Renal pelvis (tissue), 4 donors: ENCODE data around the gene SMIM41. TPM values are rescaled to one million over a fixed set of nuclear protein-coding genes. Genes with fewer than 3 reads are reported as not detected.

Experiments
- DNase-seq: peaks from one replicate; pipeline ENCODE4 v3.0.0-alpha.2; 2013
- polyA plus RNA-seq, 3 donors: library from polyadenylated mRNA; unstranded; fragments of 120-200 nt; gene quantifications; one replicate each; pipeline ENCODE4 v1.2.1, GENCODE V29; 2013; ENCODE audit not compliant: insufficient read length in 3 of 3

SMIM41 gene
- polyA plus RNA-seq, 3 donors, result 0.61 to 0.73 (median 0.73) TPM

GRCh38 chr12:52120951-52121823 is 41.7 kb downstream of the SMIM41 start:
- DNase-seq, result no peak

DNA sequence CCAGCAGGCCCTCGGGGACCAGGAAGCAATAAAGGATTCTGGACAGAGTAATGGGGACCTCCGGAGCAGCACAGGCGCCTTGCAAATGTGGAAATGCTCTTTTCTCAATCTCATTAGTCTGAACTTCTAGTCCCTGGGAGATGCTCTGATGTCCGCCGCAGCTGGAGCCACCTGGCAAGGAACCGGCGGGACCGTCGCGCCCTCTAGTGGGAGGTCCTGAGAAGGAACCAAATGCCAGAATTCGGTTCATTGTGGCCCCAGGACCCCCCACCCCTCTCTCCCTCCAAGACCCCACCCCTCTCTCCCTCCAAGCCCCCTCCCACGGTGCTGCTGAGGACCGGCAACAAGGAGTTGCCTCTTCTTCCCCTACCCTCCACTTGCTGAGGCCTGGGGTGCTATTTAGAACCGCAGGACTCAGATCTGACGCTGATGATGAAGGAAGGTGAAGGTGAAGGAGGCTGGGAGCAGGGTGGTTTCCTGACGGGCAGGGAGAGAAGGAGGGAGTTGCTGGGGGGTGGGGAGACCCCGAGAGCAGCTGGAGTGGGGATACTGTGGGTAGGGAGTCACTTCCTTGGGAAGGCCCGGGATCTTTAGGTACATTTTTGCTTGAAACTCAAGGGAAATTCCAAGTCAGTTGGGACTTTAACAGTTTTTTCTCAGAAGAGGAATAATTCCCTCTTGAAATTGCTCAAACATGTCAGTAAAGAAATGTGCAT is 42.5 kb downstream of the SMIM41 start:
- DNase-seq, result peak; percentile 73

DNA sequence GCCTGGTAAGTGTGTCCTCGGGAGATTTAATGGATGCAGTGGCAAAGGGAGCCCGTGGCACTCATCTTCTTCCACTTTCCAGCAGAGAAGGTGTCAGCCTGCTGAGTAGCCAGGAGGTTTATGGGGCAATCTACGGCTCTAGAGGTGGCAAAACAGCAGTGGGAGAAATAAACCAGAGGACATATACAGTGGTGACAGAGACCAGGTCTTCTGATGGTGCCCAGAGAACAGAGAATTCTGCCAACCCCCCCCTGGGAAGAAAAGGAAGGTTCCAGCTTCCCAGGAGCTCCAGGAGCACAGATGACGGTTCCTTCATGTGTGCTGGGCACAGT is 43.0 kb downstream of the SMIM41 start:
- DNase-seq, result no peak

- DNase-seq, result no peak
These were observed 43.4 kb downstream of the SMIM41 start for GRCh38 chr12:52122904-52123303.

- peak; percentile 57 for DNase-seq
These were observed 44.1 kb downstream of the SMIM41 start for GRCh38 chr12:52123487-52124186.

DNA sequence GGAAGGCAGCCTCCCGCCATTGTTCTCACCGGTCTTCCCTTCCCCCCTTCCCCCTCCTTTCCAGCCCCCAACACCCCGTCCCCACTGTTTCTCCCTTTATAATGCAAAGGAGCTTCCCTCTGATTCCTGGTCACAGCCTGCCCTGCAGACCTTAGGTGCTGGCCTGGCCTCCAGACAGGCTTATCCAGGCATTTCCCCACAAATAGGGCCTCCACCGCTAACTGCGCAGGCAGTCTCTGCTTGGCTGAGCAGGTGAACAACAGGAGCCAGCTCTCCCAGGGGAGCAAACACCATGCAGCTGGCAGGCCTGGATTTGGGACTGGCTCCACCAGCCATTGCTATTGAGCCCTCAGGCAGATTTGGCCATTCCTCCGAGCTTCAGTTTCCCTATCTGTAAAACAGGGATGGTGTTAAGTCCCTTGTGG is 46.0 kb downstream of the SMIM41 start:
- no peak for DNase-seq

DNA sequence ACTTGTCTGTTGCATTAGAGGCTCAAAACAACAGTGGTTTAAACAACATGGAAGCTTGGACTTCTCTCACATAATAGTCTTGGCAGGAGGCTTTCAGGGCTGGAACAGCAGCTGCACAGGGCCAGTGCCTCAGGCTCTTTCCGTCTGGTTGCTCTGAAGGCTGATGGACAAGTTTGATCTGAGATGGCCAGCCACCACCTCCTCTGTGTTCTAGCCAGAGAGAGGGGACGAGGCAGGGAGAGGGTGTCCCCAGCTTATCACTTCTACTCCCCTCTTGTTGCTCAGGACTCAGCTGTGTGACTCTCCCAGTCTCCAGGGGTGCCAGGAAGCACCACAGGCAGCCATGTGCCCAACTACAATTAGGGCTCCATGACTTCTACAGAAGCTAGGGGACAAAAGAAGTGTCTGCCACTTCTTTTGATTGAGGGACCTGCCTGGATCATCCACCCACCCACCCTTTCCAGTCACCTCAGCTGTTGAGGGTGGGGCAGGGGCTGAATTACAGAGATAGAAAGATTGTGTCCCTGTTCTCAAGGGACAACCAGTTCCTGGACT is 46.6 kb downstream of the SMIM41 start:
- no peak for DNase-seq

- DNase-seq, result no peak
These were observed 47.4 kb downstream of the SMIM41 start for GRCh38 chr12:52126605-52127578.

DNA sequence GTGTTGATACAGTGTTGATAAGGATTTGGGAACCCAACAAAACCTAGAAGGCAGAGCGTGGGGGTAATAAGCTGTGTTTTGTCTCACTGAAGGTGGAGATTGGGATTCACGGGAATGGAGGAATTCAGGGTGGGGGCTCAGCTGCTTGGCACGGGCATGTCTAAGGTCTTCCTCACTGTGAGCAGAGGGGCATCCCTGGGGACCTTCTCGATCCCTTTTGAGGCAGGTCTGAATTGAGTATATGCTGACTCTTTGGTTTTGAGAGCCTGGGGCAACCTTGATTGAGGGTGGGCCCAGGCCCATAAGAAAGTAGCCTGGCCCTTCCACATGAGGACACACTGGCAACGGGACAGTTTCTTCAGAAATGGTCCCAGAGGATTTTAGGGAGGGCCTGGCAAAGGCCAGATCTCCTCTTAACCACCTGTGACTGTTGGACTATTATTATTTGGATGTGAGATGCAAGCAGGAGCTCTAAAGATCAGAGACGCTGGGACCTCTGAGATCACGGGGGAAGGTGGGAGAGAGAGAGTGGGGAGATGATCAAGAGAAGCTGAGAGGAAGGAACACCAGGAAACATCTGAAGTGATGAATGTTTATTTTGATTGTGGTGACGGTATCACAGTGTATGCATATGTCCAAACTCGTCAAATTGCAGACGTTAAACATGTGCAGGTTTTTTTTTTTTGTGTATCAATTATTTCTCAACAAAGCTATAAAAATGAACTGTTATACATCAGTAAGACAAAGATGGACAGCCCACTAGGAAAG is 48.4 kb downstream of the SMIM41 start:
- DNase-seq, result no peak

- DNase-seq, result no peak
These were observed 51.2 kb downstream of the SMIM41 start for GRCh38 chr12:52130711-52131110.

GRCh38 chr12:52132754-52133161 is 53.3 kb downstream of the SMIM41 start:
- DNase-seq, result no peak

DNA sequence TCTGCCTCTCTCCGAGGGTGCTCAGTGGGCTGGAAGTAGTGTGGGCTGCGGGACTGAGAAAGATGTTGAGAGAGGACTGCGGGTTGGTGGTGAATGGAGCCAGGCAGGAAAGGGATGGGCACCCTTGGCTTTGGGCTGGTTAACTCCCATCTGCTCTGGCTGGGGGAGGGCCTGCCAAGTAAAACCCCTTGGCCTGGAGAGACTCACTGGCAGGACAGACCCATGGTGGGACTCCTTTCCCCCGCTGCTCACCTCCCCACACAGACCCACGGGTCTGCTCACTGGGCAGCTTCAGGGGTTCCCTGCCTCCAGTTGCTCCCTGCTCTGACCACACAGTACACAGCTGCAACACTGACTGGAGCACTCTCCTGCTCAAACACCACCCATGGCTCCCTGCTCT is 58.2 kb downstream of the SMIM41 start:
- no peak for DNase-seq

DNA sequence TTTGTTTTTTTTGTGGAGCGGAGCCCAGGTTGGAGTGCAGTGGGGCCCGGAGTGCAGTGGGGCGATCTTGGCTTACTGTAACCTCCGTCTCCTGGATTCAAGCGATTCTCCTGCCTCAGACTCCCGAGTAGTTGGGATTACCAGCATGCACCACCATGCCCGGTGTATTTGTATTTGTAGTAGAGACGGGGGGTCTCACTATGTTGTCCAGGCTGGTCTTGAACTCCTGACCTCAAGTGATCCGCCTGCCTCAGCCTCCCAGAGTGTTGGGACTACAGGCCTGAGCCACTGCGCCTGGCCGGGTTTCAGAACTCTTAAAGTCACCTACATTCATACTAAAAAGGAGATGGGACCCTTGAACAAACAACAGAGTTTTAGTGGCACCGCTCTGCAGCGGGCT is 59.6 kb downstream of the SMIM41 start:
- no peak for DNase-seq

GRCh38 chr12:52139579-52140062 is 60.1 kb downstream of the SMIM41 start:
- no peak for DNase-seq

GRCh38 chr12:52141306-52141705 is 61.8 kb downstream of the SMIM41 start:
- DNase-seq, result no peak

DNA sequence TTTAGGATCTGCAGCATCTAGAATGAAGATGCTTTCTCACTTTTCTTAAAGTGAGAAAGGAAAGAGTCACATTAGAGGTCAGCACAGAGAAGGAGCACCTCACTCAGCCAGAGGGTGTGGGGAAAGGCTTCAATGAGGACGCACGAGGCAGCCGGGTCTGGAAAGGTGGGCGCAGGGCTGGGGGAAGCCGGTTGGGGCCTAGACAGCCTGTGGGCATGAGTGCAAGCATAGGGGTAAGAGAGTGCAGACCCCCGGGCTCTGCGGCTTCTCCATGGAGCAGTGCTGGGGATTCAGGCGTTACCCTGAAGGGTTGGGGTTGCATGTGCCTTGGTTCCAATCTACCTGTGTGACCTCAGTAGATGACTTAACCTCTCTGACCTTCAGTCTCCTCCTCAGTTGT is 62.4 kb downstream of the SMIM41 start:
- DNase-seq, result no peak

- DNase-seq, result no peak
These were observed 62.9 kb downstream of the SMIM41 start for GRCh38 chr12:52142431-52142830.

GRCh38 chr12:52144512-52145227 is 65.2 kb downstream of the SMIM41 start:
- DNase-seq, result no peak
